NCI-H69 (cell line): ENCODE results near the gene MAN2A1.

Experiments
- DNase-seq: peaks from one replicate; lab custom pipeline; 2025; lab: John Stamatoyannopoulos, UW

Gene MAN2A1

GRCh38 chr5:109706095-109706494 is 16.4 kb downstream of the MAN2A1 start:
- DNase-seq: no peak

- DNase-seq: no peak
Measured at GRCh38 chr5:109707531-109707930, 17.8 kb downstream of the MAN2A1 start.

- no peak for DNase-seq
Measured at GRCh38 chr5:109708813-109709212, 19.1 kb downstream of the MAN2A1 start.

GRCh38 chr5:109709225-109709624 is 19.5 kb downstream of the MAN2A1 start:
- no peak for DNase-seq

GRCh38 chr5:109711673-109712072 is 21.9 kb downstream of the MAN2A1 start:
- DNase-seq: no peak

- no peak for DNase-seq
Measured at GRCh38 chr5:109713453-109713852, 23.7 kb downstream of the MAN2A1 start.

GRCh38 chr5:109714592-109714991 is 24.9 kb downstream of the MAN2A1 start:
- no peak for DNase-seq

- peak; percentile 90 for DNase-seq
Measured at GRCh38 chr5:109718216-109718615, 28.5 kb downstream of the MAN2A1 start.

GRCh38 chr5:109718632-109719031 is 28.9 kb downstream of the MAN2A1 start:
- no peak for DNase-seq

GRCh38 chr5:109719978-109720377 is 30.3 kb downstream of the MAN2A1 start:
- DNase-seq: no peak

GRCh38 chr5:109721741-109722140 is 32.0 kb downstream of the MAN2A1 start:
- peak; percentile 89 for DNase-seq

GRCh38 chr5:109723606-109724005 is 33.9 kb downstream of the MAN2A1 start:
- no peak for DNase-seq

GRCh38 chr5:109725135-109725534 is 35.4 kb downstream of the MAN2A1 start:
- no peak for DNase-seq

- peak; percentile 92 for DNase-seq
Measured at GRCh38 chr5:109739741-109740728, 50.3 kb downstream of the MAN2A1 start.

- peak; percentile 12 for DNase-seq
Measured at GRCh38 chr5:109740966-109741365, 51.2 kb downstream of the MAN2A1 start.

- DNase-seq: no peak
Measured at GRCh38 chr5:109741390-109741789, 51.7 kb downstream of the MAN2A1 start.

GRCh38 chr5:109743041-109743531 is 53.4 kb downstream of the MAN2A1 start:
- no peak for DNase-seq

GRCh38 chr5:109743770-109744212 is 54.1 kb downstream of the MAN2A1 start:
- DNase-seq: peak; percentile 48

- peak; percentile 48 for DNase-seq
Measured at GRCh38 chr5:109744261-109744660, 54.5 kb downstream of the MAN2A1 start.

GRCh38 chr5:109748546-109748945 is 58.8 kb downstream of the MAN2A1 start:
- DNase-seq: no peak

GRCh38 chr5:109750463-109750862 is 60.7 kb downstream of the MAN2A1 start:
- DNase-seq: no peak

GRCh38 chr5:109753279-109753678 is 63.6 kb downstream of the MAN2A1 start:
- DNase-seq: no peak

GRCh38 chr5:109754319-109754718 is 64.6 kb downstream of the MAN2A1 start:
- DNase-seq: no peak
